GM13977 (cell line): ENCODE data around the gene HRK.

Experiments
- DNase-seq: peaks from one replicate; pipeline ENCODE4 v3.0.0; 2012; ENCODE audit warnings: low spot score
- CTCF ChIP-seq: IDR thresholded peaks from 2 replicates; pipeline ENCODE4 v1.5.1; 2012; ENCODE audit warnings: mild to moderate bottlenecking, control low read depth; ENCODE audit not compliant: insufficient read depth; ENCODE audit errors: extremely low read depth, missing control alignments
- in situ Hi-C: fragments of 300-500 bp; cut with MboI; formaldehyde crosslinking; loops from one replicate; pipeline ENCODE4 v1.12.0; 2022; ENCODE audit warnings: low sequenced_read_pairs, low pct_unique_long_range_greater_than_20kb, mixed read lengths, inconsistent platforms; ENCODE audit not compliant: unreplicated experiment

The HRK gene

GRCh38 chr12:116881877-116882507 is 751 bp upstream of the HRK start:
- in situ Hi-C loops: no loop called here
- DNase-seq: no peak
- no peak for TF ChIP-seq CTCF

GRCh38 chr12:116880817-116881324 is 370 bp downstream of the HRK start:
- in situ Hi-C loops: no loop called here
- peak; percentile 86 for DNase-seq
- peak; percentile 32 for TF ChIP-seq CTCF

GRCh38 chr12:116880213-116880816 is 926 bp downstream of the HRK start:
- TF ChIP-seq CTCF: no peak
- peak; percentile 38 for DNase-seq
- in situ Hi-C loops: no loop called here

- no peak for TF ChIP-seq CTCF
- DNase-seq: peak; percentile 38
- in situ Hi-C loops: no loop called here
Measured at GRCh38 chr12:116879509-116880212, 1.6 kb downstream of the HRK start.

- in situ Hi-C loops: no loop called here
- peak; percentile 36 for DNase-seq
- TF ChIP-seq CTCF: no peak
Measured at GRCh38 chr12:116878567-116879508, 2.4 kb downstream of the HRK start.
